ENCODE results near the gene RAD51.
A peak's percentile ranks its signal among the peaks of the same experiment; 100 is the strongest.

RAD51 gene

DNA sequence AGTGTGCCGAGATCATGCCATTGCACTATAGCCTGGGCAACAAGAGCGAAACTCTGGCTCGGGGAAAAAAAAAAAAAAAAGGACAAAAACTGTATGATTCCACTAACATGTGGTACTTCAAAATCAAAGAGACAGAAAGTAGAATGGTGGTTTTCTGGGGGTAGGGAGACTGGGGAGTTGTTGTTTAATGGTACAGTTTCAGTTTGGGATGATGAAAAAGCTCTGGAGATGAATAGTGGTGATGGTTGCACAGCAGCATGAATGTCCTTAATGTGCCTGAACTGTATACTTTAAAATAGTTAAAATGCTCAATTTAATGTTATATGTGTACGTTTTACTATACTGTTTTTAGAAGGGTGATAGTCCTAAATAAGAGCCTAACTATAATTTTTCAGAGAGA lies 27.4 kb downstream of the RAD51 start:
- DNase-seq (no peak), ATAC-seq (peak; percentile 61)

DNA sequence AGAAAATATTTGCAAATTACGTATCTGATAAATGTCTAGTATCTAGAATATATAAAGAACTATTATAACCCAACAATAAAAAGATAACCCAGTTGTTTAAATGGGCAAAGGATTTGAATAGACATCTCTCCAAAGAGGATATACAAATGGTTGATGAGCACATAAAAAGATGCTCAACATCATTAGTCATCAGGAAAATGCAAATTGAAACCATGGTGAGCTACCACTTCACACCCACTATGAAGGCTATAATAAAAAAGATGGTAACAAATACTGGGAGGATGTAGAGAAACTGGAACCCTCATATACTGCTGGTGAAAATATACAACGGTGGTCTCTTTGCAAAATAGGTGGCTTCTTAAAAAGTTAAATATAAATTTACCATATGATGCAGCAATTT lies 28.0 kb downstream of the RAD51 start:
- DNase-seq (no peak), ATAC-seq (peak; percentile 57)

DNA sequence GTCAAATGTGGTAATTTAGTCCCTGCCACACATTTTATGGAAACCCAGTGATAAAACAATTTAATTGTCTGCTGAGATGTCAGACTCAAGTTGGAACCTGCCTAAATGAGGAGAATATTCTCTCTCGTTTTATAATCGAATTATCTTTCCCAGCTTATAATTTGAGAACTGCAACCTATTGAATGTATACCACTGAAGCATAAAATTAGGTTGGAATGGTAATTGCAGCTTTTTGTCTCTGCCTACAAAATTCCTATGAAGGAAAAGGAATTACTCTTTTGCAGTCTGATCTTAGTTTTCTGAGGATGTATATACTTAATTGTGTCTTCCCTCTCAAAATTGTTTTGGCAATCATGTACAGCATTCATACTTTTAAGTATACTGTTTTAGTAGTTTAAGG lies 28.9 kb downstream of the RAD51 start:
- no peak for DNase-seq
- no peak for ATAC-seq

DNA sequence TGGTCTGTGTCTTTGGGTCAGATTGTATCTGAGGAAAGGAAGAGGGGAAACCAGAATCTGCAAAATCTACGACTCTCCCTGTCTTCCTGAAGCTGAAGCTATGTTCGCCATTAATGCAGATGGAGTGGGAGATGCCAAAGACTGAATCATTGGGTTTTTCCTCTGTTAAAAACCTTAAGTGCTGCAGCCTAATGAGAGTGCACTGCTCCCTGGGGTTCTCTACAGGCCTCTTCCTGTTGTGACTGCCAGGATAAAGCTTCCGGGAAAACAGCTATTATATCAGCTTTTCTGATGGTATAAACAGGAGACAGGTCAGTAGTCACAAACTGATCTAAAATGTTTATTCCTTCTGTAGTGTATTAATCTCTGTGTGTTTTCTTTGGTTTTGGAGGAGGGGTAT lies 36.1 kb downstream of the RAD51 start:
- ATAC-seq (no peak), DNase-seq (no peak)

DNA sequence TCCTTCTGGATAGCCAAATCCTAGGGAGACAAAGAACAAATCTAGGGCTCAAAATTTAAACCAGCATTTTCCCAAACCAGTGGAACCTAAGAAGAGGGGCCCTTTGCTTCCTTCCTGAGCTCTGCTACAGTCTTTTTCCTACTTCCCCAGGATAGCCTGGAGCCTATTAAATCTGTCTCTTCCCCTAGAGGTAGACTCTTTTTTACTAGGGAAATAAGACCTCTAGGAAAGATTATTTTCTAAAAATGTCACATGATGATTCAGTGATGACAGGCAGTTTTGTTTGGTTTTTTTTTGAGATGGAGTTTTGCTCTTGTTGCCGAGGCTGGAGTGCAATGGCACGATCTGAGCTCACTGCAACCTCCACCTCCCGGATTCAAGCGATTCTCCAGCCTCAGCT lies 41.6 kb downstream of the RAD51 start:
- ATAC-seq (no peak), DNase-seq (no peak)

DNA sequence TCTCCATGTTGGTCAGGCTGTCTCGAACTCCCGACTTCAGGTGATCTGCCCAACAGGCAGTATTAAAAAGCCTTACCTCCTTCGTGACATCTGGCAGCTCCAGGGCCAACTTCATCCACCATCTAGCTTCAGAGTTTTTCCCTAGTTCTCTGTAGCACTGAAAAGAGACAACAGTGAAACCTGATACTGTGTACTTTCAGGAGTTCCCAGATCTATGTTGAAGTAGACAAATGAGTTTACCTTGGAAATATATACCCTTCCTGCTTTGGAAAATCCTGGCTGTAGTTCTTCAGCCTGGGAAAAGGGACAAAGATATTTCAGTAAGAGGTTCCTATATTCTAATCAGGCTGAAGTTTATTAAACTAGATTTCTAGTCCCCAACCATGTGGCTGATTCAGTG lies 42.1 kb downstream of the RAD51 start:
- DNase-seq (no peak), ATAC-seq (no peak)

DNA sequence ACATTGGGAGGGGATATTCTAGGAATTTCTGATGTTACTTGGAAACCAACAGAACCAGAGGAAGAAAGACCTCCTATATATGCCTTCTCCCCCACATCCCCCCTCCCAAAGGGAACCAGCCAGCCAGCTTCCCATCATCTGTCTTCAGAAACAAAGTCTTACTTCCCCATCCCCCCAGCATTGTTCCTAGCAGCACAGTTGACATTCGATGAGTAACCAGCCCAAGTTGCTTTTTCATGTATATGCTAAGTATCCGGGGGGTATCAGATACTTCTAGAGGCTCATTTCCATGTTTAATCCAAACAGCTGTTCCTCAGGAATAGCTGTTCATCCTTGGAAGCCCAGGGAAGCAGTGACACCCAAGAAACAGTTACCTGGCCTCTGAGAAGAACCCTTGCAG lies 44.1 kb downstream of the RAD51 start:
- no peak for ATAC-seq

DNA sequence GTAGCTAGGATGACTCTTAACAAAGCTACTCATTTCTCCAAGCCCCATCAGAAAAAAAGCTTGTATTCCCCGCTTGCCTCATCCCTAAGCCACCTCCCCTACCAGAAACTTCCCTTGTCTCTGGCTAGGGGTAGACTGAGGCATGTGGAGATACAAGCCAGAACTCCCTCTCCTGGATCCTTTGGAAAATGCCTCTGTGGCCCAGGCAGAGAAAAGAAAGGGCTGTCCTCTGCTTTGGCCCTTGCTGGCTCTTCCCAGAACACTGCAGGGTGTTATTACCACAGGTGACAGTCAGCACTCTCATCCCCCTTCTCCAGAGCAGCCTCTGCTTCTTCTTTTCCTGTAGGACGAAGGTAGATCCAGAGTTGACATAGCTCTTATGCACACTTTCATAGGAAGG lies 44.9 kb downstream of the RAD51 start:
- DNase-seq (no peak), ATAC-seq (no peak)

More for the DNA sequence above, 44.1 kb downstream of the RAD51 start:
- DNase-seq: no peak

DNA sequence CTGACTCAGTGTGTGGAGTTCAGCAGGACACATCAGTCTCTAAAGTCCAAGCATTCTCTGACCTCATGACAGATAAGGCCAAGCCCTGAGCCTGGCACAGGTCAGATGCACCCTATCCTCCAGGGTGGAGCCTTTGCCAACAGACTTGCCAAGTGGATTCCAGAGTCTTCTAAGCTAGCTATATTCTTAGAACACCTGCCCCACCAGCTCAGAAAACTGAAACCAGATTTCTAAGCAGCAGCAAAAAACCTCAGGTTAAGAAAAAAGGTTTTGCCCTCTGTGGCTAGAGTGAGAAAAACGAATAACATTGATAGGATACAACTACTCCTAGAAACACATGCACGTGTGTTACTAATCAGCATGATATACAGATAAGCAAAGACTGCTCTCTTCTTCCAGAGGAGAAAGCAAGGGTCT lies 48.5 kb downstream of the RAD51 start:
- DNase-seq: no peak
- ATAC-seq: peak; percentile 2

DNA sequence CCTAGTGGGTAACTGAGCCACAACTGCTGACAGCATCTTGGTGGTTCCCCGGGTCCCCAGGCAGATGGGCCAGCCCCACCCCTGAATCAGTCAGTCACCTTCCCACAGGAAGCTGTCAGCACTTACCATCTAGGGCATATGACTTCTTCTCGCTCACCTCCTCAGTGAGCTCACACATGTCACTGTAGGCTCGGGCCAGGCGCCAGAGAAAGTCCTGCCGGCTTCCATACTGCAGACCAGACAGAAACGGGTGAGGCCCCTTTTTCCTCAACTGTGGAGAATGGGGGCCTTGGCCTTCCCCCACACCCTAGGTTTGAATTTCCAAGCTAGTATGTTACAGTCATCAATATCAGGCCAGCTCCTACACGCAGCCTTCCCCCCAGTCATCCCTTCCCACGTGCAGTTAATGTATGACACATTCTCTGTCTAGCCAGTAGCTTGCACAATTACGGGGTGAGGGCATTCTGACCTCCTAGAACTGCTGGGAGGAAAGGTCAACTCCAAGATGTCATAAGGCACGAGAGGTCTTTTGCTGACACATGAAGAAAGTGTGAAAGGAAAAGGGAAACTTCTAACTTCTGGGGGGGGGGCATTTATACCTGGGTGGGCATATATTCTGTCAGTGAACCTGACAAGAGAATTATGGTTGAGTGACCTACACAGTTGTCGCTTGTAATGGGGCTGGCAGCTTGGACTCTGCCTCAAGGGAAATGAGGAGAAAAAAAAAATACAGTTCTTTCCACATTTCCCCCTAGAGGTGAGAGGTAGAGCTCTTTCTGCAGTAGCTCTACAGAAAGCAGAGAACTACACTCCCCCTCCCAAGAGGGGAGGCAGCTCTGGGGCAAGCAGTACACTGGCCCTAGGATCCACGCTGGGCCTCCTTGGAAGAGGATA lies 49.2 kb downstream of the RAD51 start:
- ATAC-seq (peak; percentile 93), DNase-seq (peak; percentile 69)

DNA sequence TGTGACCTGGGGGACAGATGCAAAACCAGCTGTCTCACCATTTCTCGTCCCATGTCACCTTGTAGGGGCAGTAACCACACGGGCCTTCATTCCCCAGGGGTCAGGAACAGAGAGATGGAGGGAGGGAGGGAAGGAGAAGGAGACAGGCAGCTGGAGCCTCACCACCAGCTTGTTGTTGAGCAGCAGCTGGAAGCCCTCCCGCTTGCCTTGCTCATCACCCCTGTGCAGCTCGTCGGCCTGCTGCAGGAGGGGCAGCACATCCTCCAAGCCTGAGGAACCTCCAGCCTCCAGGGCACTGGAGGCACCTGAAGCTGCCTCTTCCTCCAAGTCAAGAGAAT lies 49.8 kb downstream of the RAD51 start:
- no peak for DNase-seq
- no peak for ATAC-seq

DNA sequence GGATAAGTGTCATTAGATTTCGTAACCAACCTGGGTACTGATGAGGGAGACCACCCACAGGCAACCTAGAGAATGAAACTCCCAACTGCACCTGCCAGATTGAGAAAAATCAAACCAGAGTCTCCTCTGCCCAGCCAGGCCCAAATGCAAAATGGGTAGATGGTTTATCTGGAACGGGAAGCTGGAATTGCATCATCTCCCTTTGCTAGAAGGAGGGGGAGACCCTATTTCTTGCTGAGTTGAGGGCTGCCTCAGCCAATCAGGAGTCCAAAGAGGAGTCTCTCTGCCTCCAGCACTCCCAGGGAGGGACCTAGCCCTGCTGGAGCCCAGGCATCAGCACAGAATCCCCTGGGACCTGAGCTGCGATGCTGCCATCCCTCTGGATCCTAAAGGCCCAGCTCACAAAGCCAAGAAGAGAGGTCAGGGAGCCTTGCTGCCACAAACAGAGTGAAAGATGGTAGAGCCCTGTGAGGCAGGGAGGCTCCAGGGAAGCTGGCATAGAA lies 52.0 kb downstream of the RAD51 start:
- no peak for ATAC-seq
- no peak for DNase-seq

DNA sequence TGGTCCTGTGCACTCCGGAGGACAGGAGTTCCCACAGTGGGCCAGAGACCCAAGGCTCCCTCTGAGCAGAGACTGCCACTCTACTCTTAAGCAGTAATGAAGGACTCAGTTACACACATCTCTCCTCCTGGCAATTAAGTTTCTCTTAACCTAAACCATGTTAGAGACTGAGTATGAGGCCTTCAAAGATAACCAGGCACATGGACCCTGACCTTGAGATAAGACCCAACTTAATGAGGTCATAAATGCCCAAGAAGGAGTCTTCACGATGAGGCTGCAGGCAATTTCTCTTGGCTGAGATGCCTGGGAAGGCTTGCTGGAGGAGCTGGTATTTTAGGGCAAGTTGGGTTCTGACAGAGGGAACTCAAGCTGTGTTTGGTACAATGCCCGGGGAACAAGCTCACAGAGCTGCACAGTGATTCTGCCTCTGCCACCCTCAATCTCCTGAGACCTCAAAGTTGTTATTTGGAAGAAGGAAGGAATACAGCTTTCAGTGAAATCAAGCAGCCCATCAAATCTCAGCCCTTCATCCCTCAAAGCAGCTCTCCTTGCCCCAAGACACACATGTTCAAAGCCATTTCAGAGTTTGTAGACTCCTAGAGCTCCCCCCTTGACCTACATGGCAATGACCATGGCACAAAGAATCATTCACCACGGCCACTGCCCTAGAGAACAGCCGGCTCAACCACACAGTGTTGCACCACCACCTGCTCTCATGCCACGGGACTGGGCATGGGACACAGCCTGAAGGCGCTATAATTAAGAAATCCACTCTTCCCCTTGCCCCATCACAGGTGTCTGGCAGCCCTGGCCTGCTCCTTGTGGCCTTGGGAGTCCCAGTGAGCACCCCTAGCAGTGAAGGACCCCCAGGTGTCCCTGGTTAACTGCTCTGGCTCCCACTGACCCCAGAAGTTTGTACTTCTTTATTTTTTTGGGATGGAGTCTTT lies 53.0 kb downstream of the RAD51 start:
- ATAC-seq (no peak), DNase-seq (no peak)

DNA sequence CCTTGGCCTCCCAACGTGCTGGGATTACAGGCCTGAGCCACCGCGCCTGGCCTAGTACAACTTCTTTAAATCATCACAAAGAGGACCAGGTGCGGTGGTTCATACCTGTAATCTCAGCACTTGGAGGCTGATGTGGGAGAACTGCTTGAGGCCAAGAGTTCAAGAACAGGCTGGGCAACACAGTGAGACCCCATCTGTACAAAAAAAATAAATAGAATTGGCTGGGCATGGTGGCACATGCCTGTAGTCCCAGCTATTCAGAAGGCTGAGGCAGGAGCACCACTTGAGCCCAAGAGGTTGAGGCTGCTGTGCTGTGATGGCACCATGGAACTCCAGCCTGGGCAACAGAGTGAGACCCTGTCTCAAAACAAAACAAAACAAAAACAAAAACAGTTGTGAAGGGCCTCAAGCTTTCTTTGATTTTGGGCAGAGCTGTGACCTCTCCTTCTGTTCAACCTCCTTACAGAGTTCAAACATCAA lies 54.2 kb downstream of the RAD51 start:
- ATAC-seq: no peak

DNA sequence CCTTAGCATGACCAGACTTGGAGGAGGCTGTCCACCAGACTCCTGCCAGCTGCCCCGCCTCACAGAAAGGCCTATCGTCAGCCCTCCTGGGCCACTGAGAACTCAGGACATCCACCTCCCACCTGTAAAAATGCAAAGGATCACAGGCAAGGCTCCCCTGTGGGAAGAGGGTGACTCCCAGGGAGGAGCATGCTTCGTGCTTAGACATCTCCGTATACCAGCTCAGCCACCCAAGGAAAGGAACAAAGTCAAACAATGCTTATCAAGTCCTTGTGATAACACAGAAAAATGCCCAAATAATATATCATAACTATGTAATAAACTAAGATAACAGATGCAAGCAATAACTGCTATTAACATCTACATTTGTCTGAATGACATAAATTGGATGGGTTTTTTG lies 55.9 kb downstream of the RAD51 start:
- ATAC-seq: no peak

More for the DNA sequence above, 54.2 kb downstream of the RAD51 start:
- DNase-seq: no peak

DNA sequence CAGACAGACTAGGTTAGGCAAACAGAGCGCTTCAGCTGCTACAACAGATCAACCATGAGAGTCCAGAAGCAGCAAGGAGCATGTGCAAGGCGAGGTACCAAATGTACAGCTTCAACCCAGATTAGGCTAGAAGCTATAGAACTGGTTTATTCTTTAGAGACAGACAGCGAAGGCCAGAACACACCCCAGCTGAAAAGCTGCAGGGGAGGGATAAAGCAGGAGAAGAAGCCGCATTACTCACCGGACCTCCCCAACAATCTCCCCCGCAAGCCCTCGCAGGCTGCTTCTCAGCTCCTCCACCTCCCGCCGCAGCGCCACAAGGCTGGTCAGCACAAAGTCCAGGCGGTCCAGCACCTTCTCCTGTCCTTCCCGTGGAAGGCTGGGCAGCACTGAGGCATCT lies 56.8 kb downstream of the RAD51 start:
- no peak for DNase-seq
- ATAC-seq: no peak

More for the DNA sequence above, 55.9 kb downstream of the RAD51 start:
- no peak for DNase-seq

DNA sequence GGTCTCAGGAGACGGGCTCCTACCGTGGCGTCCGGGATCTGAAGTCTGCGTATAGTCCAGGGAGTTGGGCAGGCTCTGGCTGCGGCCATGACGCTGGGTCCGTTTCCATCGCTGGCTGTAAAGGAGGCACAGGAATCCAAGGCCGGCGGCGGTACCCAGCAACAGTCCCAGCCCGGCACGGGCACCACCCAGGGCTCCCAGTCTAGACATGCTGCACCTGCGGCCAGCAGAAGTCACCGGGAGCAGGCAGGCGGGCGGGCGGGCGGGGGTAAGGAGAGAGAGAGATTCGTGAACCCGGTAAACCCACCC lies 59.6 kb downstream of the RAD51 start:
- peak; percentile 4 for ATAC-seq

DNA sequence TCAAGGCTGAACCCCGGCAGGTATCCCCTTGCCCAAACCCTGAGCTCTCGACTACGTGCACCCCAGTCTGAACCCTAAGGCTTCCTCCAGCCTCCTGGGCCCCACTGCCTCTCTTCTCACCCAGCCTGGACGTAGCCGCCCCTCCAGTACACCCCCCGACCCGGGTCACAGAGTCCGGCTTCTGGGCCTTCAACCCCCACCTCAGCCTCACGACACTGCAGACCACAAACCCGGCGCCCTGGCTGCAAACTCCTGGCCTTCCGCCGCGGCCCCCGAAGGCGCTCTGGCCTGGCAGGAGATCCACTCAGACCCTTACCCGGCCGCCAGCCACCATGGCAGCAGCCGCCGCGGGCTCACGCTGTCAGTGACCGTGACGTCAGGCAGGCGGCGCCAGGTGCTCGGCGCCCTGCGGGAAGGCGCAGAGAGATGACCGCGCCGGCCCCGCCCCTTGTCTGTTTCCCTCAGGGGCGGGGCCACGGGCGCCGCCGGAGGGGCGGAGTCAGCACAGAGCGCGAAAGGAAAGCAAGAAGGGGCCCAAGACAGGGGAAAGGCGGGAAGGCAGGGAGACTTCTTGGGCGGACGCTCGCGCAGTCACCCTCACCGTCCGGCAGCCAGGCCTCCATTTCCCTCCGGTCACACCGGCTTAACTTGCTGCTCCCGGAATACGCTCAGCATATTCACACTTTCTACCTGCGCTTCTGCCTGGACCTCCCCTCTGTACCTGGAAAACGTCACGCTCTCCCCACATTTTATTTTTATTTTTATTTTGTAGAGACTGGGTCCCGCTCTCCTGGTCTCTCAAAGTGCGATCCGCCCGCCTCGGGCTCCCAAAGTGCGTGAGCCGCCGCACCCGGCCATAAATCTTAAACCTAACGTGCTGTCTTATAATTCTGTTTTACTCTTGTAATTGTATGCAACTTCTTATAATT lies 60.2 kb downstream of the RAD51 start, which contains the start of gene RMDN3:
Gene RMDN3 (minus strand): TSS at position 372 of the 929 bp plus-strand sequence. CDS start 471 bp downstream, outside the sequence.
- DNase-seq (peak; percentile 96), ATAC-seq (peak; percentile 94)

More for the DNA sequence above, 59.6 kb downstream of the RAD51 start:
- DNase-seq: peak; percentile 29

DNA sequence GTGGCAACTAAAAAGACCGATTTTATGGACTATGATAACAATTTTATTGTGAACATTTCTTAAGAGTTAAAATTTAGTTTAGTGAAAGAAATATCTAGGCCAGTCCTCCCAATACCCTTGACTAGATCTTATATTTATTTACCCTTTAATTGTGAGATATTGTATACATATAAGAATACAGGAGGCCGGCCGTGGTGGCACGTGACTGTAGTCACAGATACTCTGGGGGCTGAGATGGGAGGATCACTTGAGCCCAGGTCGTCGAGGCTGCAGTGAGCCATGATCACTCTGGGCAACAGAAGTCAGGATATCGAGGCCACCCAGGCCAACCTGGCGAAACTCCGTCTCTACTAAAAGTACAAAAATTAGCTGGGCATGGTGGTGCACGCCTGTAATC lies 60.8 kb downstream of the RAD51 start:
- ATAC-seq (no peak), DNase-seq (peak; percentile 39)

DNA sequence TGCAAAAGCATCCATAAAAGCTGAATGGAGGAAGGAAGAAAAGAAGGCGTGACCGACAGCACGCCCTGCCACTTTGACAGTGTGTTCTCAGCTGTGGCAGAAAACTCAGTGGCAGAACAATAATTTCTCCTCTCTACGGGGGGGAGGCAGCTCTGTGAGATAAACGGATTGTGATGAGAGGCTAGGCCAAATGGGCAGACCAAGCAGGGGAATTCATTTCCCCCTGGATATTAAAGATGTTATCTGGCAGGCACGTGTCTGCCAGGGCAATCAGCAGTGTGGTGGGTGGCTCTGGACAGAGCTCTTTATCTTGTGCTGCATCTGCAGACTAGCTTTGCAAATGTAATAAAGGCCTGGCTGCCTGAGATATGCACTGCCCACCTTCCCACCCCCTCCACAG lies 62.0 kb downstream of the RAD51 start:
- DNase-seq: no peak
- ATAC-seq: no peak

DNA sequence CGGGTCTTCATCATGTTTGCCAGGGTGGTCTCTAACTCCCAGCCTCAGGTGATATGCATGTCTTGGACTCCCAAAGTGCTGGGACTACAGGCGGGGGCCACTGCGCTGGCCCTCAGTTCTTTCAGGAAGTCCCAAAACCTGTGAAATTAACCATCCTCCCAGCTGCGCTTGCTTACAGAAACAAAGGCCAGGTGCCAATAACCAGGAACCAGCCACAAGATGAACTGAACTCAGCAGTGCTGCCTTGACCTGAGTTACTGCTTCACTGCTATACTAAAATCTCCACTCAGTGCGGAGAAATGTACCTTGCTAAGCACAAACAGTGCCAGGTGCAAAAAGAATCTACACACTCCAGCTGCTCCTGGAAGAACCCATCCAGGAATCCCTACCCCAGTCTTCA lies 65.0 kb downstream of the RAD51 start:
- DNase-seq (no peak), ATAC-seq (no peak)

All from stimulated activated naive CD8-positive, alpha-beta T cell treated with anti-CD3 and anti-CD28 coated beads, Interleukin-15, Interleukin-2, amounts not matched to agents 100 U/mL and 50 U/mL, for 24 hours (primary cell).